GM21515 (cell line): ENCODE results near the gene MGMT.
A peak's percentile ranks its signal among the peaks of the same experiment; 100 is the strongest.

Source experiments
- ATAC-seq: cut with Tn5 transposase; IDR thresholded peaks from one replicate; pipeline ENCODE4 v1.9.1; 2021; ENCODE audit not compliant: unreplicated experiment

Gene MGMT

GRCh38 chr10:129494176-129494575, 27.1 kb downstream of the MGMT start:
- no peak for ATAC-seq

- no peak for ATAC-seq
Measured at GRCh38 chr10:129494740-129495139, 27.7 kb downstream of the MGMT start.

- ATAC-seq: no peak
Measured at GRCh38 chr10:129495256-129495655, 28.2 kb downstream of the MGMT start.

- no peak for ATAC-seq
Measured at GRCh38 chr10:129495698-129496097, 28.7 kb downstream of the MGMT start.

GRCh38 chr10:129497013-129497412, 30.0 kb downstream of the MGMT start:
- no peak for ATAC-seq

- no peak for ATAC-seq
Measured at GRCh38 chr10:129498680-129499079, 31.6 kb downstream of the MGMT start.

- ATAC-seq: no peak
Measured at GRCh38 chr10:129500617-129501339, 33.7 kb downstream of the MGMT start.

- peak; percentile 98 for ATAC-seq
Measured at GRCh38 chr10:129501652-129502436, 34.8 kb downstream of the MGMT start.

- ATAC-seq: no peak
Measured at GRCh38 chr10:129502448-129502847, 35.4 kb downstream of the MGMT start.

- ATAC-seq: no peak
Measured at GRCh38 chr10:129505500-129506075, 38.5 kb downstream of the MGMT start.

- ATAC-seq: no peak
Measured at GRCh38 chr10:129506101-129506797, 39.2 kb downstream of the MGMT start.

GRCh38 chr10:129507216-129507889, 40.3 kb downstream of the MGMT start:
- no peak for ATAC-seq

GRCh38 chr10:129509155-129509554, 42.1 kb downstream of the MGMT start:
- ATAC-seq: no peak

- no peak for ATAC-seq
Measured at GRCh38 chr10:129509835-129510234, 42.8 kb downstream of the MGMT start.

GRCh38 chr10:129511086-129511485, 44.0 kb downstream of the MGMT start:
- no peak for ATAC-seq

- no peak for ATAC-seq
Measured at GRCh38 chr10:129511758-129512157, 44.7 kb downstream of the MGMT start.

- ATAC-seq: no peak
Measured at GRCh38 chr10:129513312-129513711, 46.3 kb downstream of the MGMT start.

GRCh38 chr10:129514568-129515451, 47.8 kb downstream of the MGMT start:
- no peak for ATAC-seq

- no peak for ATAC-seq
Measured at GRCh38 chr10:129516846-129517679, 50.0 kb downstream of the MGMT start.
